ENCODE results near the gene ELMO1. TPM values are rescaled to one million over a fixed set of nuclear protein-coding genes. Genes with fewer than 3 reads are reported as not detected.

The ELMO1 gene
- total and polyA plus RNA-seq, 4 donors, result 6.7 to 51.5 (median 14.8) TPM

DNA sequence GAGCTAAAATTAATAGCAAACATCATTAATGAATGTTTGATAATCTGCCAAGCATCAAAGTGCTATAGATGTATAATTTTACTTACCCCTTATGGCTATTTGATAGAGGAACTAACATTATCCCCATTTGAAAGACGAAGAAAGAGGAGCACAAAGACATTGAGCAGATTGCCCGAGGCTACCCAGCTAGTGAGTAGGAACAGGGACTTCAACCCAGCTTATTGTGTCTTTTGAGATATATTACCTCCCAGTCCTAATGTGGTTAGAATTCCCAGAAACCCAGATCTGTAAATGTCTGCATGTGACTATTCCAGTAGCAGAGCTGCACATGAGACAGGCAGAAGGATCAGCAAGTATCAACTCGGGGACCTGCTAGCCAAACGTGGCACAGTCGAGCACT lies 564.3 kb downstream of the ELMO1 start:
- Histone ChIP-seq H3K27ac (ENCODE audit: low read depth in 1 of 2, low read length in 2 of 2) (no peak overlapping the region), H3K4me1 (ENCODE audit: control insufficient read depth in 4 of 4, insufficient read depth in 4 of 4, low read length in 3 of 4) (peaks cover 0 to 31% (median 9%) of the 10 kb centered on the region in 4 donors), H3K4me3 (ENCODE audit: low read depth in 1 of 3, low read length in 3 of 3) (no peak overlapping the region), H3K36me3 (ENCODE audit: control insufficient read depth in 4 of 4, insufficient read depth in 3 of 4, low read depth in 1 of 4, low read length in 3 of 4) (peaks cover 0 to 8% (median 3%) of the 10 kb centered on the region in 4 donors), H3K9me3 (ENCODE audit: control insufficient read depth in 4 of 4, low read length in 3 of 4) (no peaks in the 10 kb centered on the region), H3K9ac (ENCODE audit: low read depth in 1 of 2, low read length in 2 of 2) (no peak overlapping the region), H3K27me3 (ENCODE audit: control insufficient read depth in 4 of 4, insufficient read depth in 4 of 4, low read length in 3 of 4) (no peaks in the 10 kb centered on the region)
- 92% methylated on average over 5 of the region's 5 CpGs for WGBS
- DNase-seq (ENCODE audit: low spot score), result no peak
- TF ChIP-seq, protein P1, sequence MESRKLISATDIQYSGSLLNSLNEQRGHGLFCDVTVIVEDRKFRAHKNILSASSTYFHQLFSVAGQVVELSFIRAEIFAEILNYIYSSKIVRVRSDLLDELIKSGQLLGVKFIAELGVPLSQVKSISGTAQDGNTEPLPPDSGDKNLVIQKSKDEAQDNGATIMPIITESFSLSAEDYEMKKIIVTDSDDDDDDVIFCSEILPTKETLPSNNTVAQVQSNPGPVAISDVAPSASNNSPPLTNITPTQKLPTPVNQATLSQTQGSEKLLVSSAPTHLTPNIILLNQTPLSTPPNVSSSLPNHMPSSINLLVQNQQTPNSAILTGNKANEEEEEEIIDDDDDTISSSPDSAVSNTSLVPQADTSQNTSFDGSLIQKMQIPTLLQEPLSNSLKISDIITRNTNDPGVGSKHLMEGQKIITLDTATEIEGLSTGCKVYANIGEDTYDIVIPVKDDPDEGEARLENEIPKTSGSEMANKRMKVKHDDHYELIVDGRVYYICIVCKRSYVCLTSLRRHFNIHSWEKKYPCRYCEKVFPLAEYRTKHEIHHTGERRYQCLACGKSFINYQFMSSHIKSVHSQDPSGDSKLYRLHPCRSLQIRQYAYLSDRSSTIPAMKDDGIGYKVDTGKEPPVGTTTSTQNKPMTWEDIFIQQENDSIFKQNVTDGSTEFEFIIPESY (IDR thresholded peaks at IDR 0.05), result no peak
- TF ChIP-seq TAF1 (conservative IDR thresholded peaks at IDR 0.05) (no peak), NR2F2 (IDR thresholded peaks at IDR 0.05) (no peak), HNF4G (IDR thresholded peaks at IDR 0.05) (no peak)
- TF ChIP-seq, protein P2, sequence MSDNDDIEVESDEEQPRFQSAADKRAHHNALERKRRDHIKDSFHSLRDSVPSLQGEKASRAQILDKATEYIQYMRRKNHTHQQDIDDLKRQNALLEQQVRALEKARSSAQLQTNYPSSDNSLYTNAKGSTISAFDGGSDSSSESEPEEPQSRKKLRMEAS (IDR thresholded peaks at IDR 0.05), result no peak

DNA sequence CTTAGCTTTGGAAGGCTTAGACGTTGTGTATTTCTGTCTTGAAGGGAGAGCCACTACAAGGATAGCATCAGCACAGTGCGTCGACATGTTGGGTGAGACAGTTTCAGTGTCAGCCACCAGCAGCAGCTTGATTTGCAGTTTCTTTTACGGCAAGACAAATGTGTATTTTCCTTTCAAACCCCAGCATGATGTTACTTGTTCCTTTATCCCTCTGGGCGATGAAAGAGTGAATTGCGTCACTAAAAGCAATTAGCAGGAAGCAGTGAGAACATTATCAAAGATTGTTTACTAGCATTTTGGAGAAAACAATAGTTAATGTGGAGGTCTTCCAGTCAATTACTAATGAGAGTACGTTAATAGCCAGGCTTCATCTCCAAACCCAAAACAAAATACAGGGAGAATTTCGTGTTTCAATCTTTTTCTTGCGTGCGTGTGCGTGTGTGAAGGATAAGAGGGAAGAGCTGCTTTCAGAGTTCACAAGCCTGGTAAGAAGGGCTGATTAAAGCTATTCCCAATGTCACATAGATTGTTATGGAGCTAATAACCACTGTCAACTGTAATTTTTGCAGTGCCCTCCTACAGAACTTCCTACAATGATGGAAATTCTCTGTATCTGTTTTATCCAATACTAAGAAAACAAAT lies 567.3 kb downstream of the ELMO1 start:
- no peaks in the 10 kb centered on the region for H3K9me3 ChIP-seq (ENCODE audit: control insufficient read depth in 4 of 4, low read length in 3 of 4)
- no peaks in the 10 kb centered on the region for H3K27me3 ChIP-seq (ENCODE audit: control insufficient read depth in 4 of 4, insufficient read depth in 4 of 4, low read length in 3 of 4)
- no peak for DNase-seq (ENCODE audit: low spot score)
- peaks cover 0 to 20% (median 10%) of the 10 kb centered on the region in 4 donors for H3K36me3 ChIP-seq (ENCODE audit: control insufficient read depth in 4 of 4, insufficient read depth in 3 of 4, low read depth in 1 of 4, low read length in 3 of 4)
- H3K9ac ChIP-seq (ENCODE audit: low read depth in 1 of 2, low read length in 2 of 2), result no peak overlapping the region
- no peak overlapping the region for H3K4me3 ChIP-seq (ENCODE audit: low read depth in 1 of 3, low read length in 3 of 3)
- H3K27ac ChIP-seq (ENCODE audit: low read depth in 1 of 2, low read length in 2 of 2), result no peak overlapping the region
- H3K4me1 ChIP-seq (ENCODE audit: control insufficient read depth in 4 of 4, insufficient read depth in 4 of 4, low read length in 3 of 4), result peaks cover 0 to 12% (median 0%) of the 10 kb centered on the region in 4 donors
- TF ChIP-seq, protein P3, sequence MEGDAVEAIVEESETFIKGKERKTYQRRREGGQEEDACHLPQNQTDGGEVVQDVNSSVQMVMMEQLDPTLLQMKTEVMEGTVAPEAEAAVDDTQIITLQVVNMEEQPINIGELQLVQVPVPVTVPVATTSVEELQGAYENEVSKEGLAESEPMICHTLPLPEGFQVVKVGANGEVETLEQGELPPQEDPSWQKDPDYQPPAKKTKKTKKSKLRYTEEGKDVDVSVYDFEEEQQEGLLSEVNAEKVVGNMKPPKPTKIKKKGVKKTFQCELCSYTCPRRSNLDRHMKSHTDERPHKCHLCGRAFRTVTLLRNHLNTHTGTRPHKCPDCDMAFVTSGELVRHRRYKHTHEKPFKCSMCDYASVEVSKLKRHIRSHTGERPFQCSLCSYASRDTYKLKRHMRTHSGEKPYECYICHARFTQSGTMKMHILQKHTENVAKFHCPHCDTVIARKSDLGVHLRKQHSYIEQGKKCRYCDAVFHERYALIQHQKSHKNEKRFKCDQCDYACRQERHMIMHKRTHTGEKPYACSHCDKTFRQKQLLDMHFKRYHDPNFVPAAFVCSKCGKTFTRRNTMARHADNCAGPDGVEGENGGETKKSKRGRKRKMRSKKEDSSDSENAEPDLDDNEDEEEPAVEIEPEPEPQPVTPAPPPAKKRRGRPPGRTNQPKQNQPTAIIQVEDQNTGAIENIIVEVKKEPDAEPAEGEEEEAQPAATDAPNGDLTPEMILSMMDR (IDR thresholded peaks at IDR 0.05; ENCODE audit: low read depth, low read length, missing input control), result no peak
- no peak for TF ChIP-seq SP1 (IDR thresholded peaks at IDR 0.05)
- 94% methylated on average over 11 of the region's 11 CpGs for WGBS

DNA sequence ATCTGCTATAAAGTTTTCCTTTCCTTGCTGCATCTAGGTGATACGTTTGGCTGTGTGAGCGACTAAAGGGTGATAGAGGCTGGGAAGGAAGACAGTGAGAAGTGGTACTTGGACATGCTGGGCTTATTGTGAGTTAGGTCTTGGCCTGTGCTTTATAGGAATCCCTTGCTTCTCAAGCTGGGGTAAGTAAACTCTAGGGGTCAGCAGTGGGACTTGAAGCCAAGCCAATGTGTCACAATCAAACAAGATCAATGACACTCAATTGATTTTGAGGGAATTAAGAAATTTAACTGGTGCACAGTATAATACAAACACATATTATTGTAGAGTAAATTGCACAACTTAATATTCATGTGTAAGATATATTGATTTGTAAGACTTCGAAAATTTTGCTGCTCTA lies 568.6 kb downstream of the ELMO1 start:
- no peak overlapping the region for H3K4me3 ChIP-seq (ENCODE audit: low read depth in 1 of 3, low read length in 3 of 3)
- H3K4me1 ChIP-seq (ENCODE audit: control insufficient read depth in 4 of 4, insufficient read depth in 4 of 4, low read length in 3 of 4), result peaks cover 0 to 12% (median 0%) of the 10 kb centered on the region in 4 donors
- no peak overlapping the region for H3K27ac ChIP-seq (ENCODE audit: low read depth in 1 of 2, low read length in 2 of 2)
- H3K9me3 ChIP-seq (ENCODE audit: control insufficient read depth in 4 of 4, low read length in 3 of 4), result no peaks in the 10 kb centered on the region
- no peak for DNase-seq (ENCODE audit: low spot score)
- WGBS, result 76% methylated on average over 3 of the region's 3 CpGs
- H3K9ac ChIP-seq (ENCODE audit: low read depth in 1 of 2, low read length in 2 of 2), result no peak overlapping the region
- H3K36me3 ChIP-seq (ENCODE audit: control insufficient read depth in 4 of 4, insufficient read depth in 3 of 4, low read depth in 1 of 4, low read length in 3 of 4), result peaks cover 0 to 14% (median 9%) of the 10 kb centered on the region in 4 donors
- no peaks in the 10 kb centered on the region for H3K27me3 ChIP-seq (ENCODE audit: control insufficient read depth in 4 of 4, insufficient read depth in 4 of 4, low read length in 3 of 4)
- TF ChIP-seq, protein P2 (IDR thresholded peaks at IDR 0.05), result no peak
- TF ChIP-seq FOXA1 (IDR thresholded peaks at IDR 0.05) (no peak), HNF4G (IDR thresholded peaks at IDR 0.05) (no peak), RAD21 (IDR thresholded peaks at IDR 0.05) (peak in 1 of 2 donors; percentile 20), YY1 (IDR thresholded peaks at IDR 0.05) (no peak), FOXA2 (IDR thresholded peaks at IDR 0.05) (no peak), NR2F2 (IDR thresholded peaks at IDR 0.05) (no peak), EGR1 (IDR thresholded peaks at IDR 0.05; ENCODE audit: low read depth in 2 of 2) (no peak), SP1 (IDR thresholded peaks at IDR 0.05) (no peak)
- TF ChIP-seq, protein P1 (IDR thresholded peaks at IDR 0.05), result no peak
- TF ChIP-seq, protein P4, sequence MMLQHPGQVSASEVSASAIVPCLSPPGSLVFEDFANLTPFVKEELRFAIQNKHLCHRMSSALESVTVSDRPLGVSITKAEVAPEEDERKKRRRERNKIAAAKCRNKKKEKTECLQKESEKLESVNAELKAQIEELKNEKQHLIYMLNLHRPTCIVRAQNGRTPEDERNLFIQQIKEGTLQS (IDR thresholded peaks at IDR 0.05), result no peak
- TF ChIP-seq, protein P3 (IDR thresholded peaks at IDR 0.05; ENCODE audit: low read depth, low read length, missing input control), result no peak

Data from liver (tissue), 9 donors.